ENCODE data around the gene MEX3A. TPM values are rescaled to one million over a fixed set of nuclear protein-coding genes. Genes with fewer than 3 reads are reported as not detected.
"Not testable (repeated sequence)": the region's sequence is repeated elsewhere in the genome, so short reads cannot be mapped to it uniquely, and the experiment has no call there.

The MEX3A gene
- total RNA-seq, 1 donor from 2014 or later: 61.9 TPM

- H3K27me3 Mint-ChIP-seq: no peaks in the 10 kb centered on the region
- H3K27ac Mint-ChIP-seq: peak overlapping the region; percentile 98
- H3K4me3 Mint-ChIP-seq: peak overlapping the region; percentile 78
- no peaks in the 10 kb centered on the region for H3K9me3 Mint-ChIP-seq
- H3K4me1 Mint-ChIP-seq (ENCODE audit: unreplicated experiment): peaks cover 52% of the 10 kb centered on the region
- DNase-seq (ENCODE audit: extremely low spot score, unreplicated experiment): no peak
- no peak for TF ChIP-seq CTCF (conservative IDR thresholded peaks at IDR 0.05)
- no peaks in the 10 kb centered on the region for H3K36me3 Mint-ChIP-seq
These were observed 44.6 kb upstream of the MEX3A start for GRCh38 chr1:156126630-156127534.

GRCh38 chr1:156126043-156126629 is 43.9 kb upstream of the MEX3A start:
- Mint-ChIP-seq H3K9me3 (no peaks in the 10 kb centered on the region), H3K4me3 (peak overlapping the region; percentile 67)

GRCh38 chr1:156125544-156125943 is 43.3 kb upstream of the MEX3A start:
- not testable (repeated sequence) for DNase-seq (ENCODE audit: extremely low spot score, unreplicated experiment); H3K9me3 Mint-ChIP-seq; H3K36me3 Mint-ChIP-seq; H3K27me3 Mint-ChIP-seq
- Mint-ChIP-seq H3K4me3 (peak overlapping the region; percentile 57), H3K4me1 (ENCODE audit: unreplicated experiment) (peaks cover 54% of the 10 kb centered on the region), H3K27ac (peak overlapping the region; percentile 100)

More at GRCh38 chr1:156126043-156126629, 43.9 kb upstream of the MEX3A start:
- no peaks in the 10 kb centered on the region for H3K27me3 Mint-ChIP-seq
- DNase-seq (ENCODE audit: extremely low spot score, unreplicated experiment): no peak
- peak; percentile 73 for TF ChIP-seq CTCF (conservative IDR thresholded peaks at IDR 0.05)
- H3K27ac Mint-ChIP-seq: peak overlapping the region; percentile 98
- H3K4me1 Mint-ChIP-seq (ENCODE audit: unreplicated experiment): peaks cover 52% of the 10 kb centered on the region
- H3K36me3 Mint-ChIP-seq: no peaks in the 10 kb centered on the region

GRCh38 chr1:156124557-156125483 is 42.6 kb upstream of the MEX3A start:
- H3K4me3 Mint-ChIP-seq: peak overlapping the region; percentile 57
- no peaks in the 10 kb centered on the region for H3K9me3 Mint-ChIP-seq
- DNase-seq (ENCODE audit: extremely low spot score, unreplicated experiment): no peak
- peaks cover 57% of the 10 kb centered on the region for H3K4me1 Mint-ChIP-seq (ENCODE audit: unreplicated experiment)
- H3K36me3 Mint-ChIP-seq: peaks cover 3% of the 10 kb centered on the region
- H3K27ac Mint-ChIP-seq: peak overlapping the region; percentile 100
- TF ChIP-seq CTCF (conservative IDR thresholded peaks at IDR 0.05): no peak
- no peaks in the 10 kb centered on the region for H3K27me3 Mint-ChIP-seq

- H3K4me1 Mint-ChIP-seq (ENCODE audit: unreplicated experiment): peaks cover 46% of the 10 kb centered on the region
- H3K36me3 Mint-ChIP-seq: peaks cover 3% of the 10 kb centered on the region
- no peaks in the 10 kb centered on the region for H3K27me3 Mint-ChIP-seq
- peak overlapping the region; percentile 86 for H3K4me3 Mint-ChIP-seq
- TF ChIP-seq CTCF (conservative IDR thresholded peaks at IDR 0.05): peak; percentile 43
- peak; percentile 81 for DNase-seq (ENCODE audit: extremely low spot score, unreplicated experiment)
- peak overlapping the region; percentile 100 for H3K27ac Mint-ChIP-seq
- no peaks in the 10 kb centered on the region for H3K9me3 Mint-ChIP-seq
These were observed 41.3 kb upstream of the MEX3A start for GRCh38 chr1:156123356-156124196.

Data from type B pancreatic cell (in vitro differentiated cells).